GM21723 (cell line): Measurements from ENCODE around the gene CDC42BPA.
"Not testable (repeated sequence)": the region's sequence is repeated elsewhere in the genome, so short reads cannot be mapped to it uniquely, and the experiment has no call there.

Experiments used
- ATAC-seq: cut with Tn5 transposase; IDR thresholded peaks from one replicate; pipeline ENCODE4 v1.9.1; 2021; ENCODE audit warnings: mild to moderate bottlenecking, moderate library complexity; ENCODE audit not compliant: unreplicated experiment

The CDC42BPA gene

GRCh38 chr1:227308367-227309336 is 9.6 kb downstream of the CDC42BPA start:
- ATAC-seq = no peak

- no peak for ATAC-seq
Observed at GRCh38 chr1:227306689-227307088, 11.6 kb downstream of the CDC42BPA start.

GRCh38 chr1:227305894-227306626 is 12.2 kb downstream of the CDC42BPA start:
- no peak for ATAC-seq

- no peak for ATAC-seq
Observed at GRCh38 chr1:227304665-227305064, 13.6 kb downstream of the CDC42BPA start.

- no peak for ATAC-seq
Observed at GRCh38 chr1:227303662-227304061, 14.6 kb downstream of the CDC42BPA start.

GRCh38 chr1:227300682-227301081 is 17.6 kb downstream of the CDC42BPA start:
- no peak for ATAC-seq

GRCh38 chr1:227299688-227300087 is 18.6 kb downstream of the CDC42BPA start:
- ATAC-seq = no peak

- ATAC-seq = no peak
Observed at GRCh38 chr1:227299241-227299627, 19.1 kb downstream of the CDC42BPA start.

GRCh38 chr1:227298512-227299240 is 19.6 kb downstream of the CDC42BPA start:
- no peak for ATAC-seq

- no peak for ATAC-seq
Observed at GRCh38 chr1:227297073-227297793, 21.1 kb downstream of the CDC42BPA start.

- ATAC-seq = no peak
Observed at GRCh38 chr1:227295609-227296008, 22.7 kb downstream of the CDC42BPA start.

- no peak for ATAC-seq
Observed at GRCh38 chr1:227285745-227286144, 32.5 kb downstream of the CDC42BPA start.

- ATAC-seq = no peak
Observed at GRCh38 chr1:227281371-227281770, 36.9 kb downstream of the CDC42BPA start.

- no peak for ATAC-seq
Observed at GRCh38 chr1:227280836-227281235, 37.5 kb downstream of the CDC42BPA start.

- ATAC-seq = not testable (repeated sequence)
Observed at GRCh38 chr1:227276156-227276693, 42.1 kb downstream of the CDC42BPA start.

- ATAC-seq = no peak
Observed at GRCh38 chr1:227273557-227273956, 44.7 kb downstream of the CDC42BPA start.

GRCh38 chr1:227272428-227272827 is 45.9 kb downstream of the CDC42BPA start:
- ATAC-seq = no peak

GRCh38 chr1:227270554-227270953 is 47.7 kb downstream of the CDC42BPA start:
- ATAC-seq = no peak

- ATAC-seq = no peak
Observed at GRCh38 chr1:227268943-227269342, 49.3 kb downstream of the CDC42BPA start.

GRCh38 chr1:227265891-227266290 is 52.4 kb downstream of the CDC42BPA start:
- ATAC-seq = no peak
